ENCODE measurements around the gene PLPP6.

The PLPP6 gene

GRCh38 chr9:4654084-4654483 is 8.0 kb upstream of the PLPP6 start:
- TF ChIP-seq GATA2 (IDR thresholded peaks at IDR 0.05; ENCODE audit: low read depth, low read length) = no peak
- TF ChIP-seq GATA3 (IDR thresholded peaks at IDR 0.05; ENCODE audit: low read depth, low read length) = no peak

- no peak for TF ChIP-seq GATA3 (IDR thresholded peaks at IDR 0.05; ENCODE audit: low read depth, low read length)
- no peak for TF ChIP-seq GATA2 (IDR thresholded peaks at IDR 0.05; ENCODE audit: low read depth, low read length)
Observed at GRCh38 chr9:4654538-4654937, 7.6 kb upstream of the PLPP6 start.

- no peak for TF ChIP-seq GATA2 (IDR thresholded peaks at IDR 0.05; ENCODE audit: low read depth, low read length)
- no peak for TF ChIP-seq GATA3 (IDR thresholded peaks at IDR 0.05; ENCODE audit: low read depth, low read length)
Observed at GRCh38 chr9:4656621-4657020, 5.5 kb upstream of the PLPP6 start.

- TF ChIP-seq GATA2 (IDR thresholded peaks at IDR 0.05; ENCODE audit: low read depth, low read length) (no peak), GATA3 (IDR thresholded peaks at IDR 0.05; ENCODE audit: low read depth, low read length) (no peak)
Observed at GRCh38 chr9:4657426-4658159, 4.5 kb upstream of the PLPP6 start.

GRCh38 chr9:4661165-4661564 is 929 bp upstream of the PLPP6 start:
- TF ChIP-seq GATA2 (IDR thresholded peaks at IDR 0.05; ENCODE audit: low read depth, low read length) = no peak
- no peak for TF ChIP-seq GATA3 (IDR thresholded peaks at IDR 0.05; ENCODE audit: low read depth, low read length)

- TF ChIP-seq GATA2 (IDR thresholded peaks at IDR 0.05; ENCODE audit: low read depth, low read length) (no peak), GATA3 (IDR thresholded peaks at IDR 0.05; ENCODE audit: low read depth, low read length) (no peak)
Observed at GRCh38 chr9:4661611-4662010, 483 bp upstream of the PLPP6 start.

- TF ChIP-seq GATA2 (IDR thresholded peaks at IDR 0.05; ENCODE audit: low read depth, low read length) (no peak), GATA3 (IDR thresholded peaks at IDR 0.05; ENCODE audit: low read depth, low read length) (no peak)
Observed at GRCh38 chr9:4662989-4663792, 1.1 kb downstream of the PLPP6 start.

- TF ChIP-seq GATA3 (IDR thresholded peaks at IDR 0.05; ENCODE audit: low read depth, low read length) = no peak
- no peak for TF ChIP-seq GATA2 (IDR thresholded peaks at IDR 0.05; ENCODE audit: low read depth, low read length)
Observed at GRCh38 chr9:4663956-4664355, 1.9 kb downstream of the PLPP6 start.

- TF ChIP-seq GATA3 (IDR thresholded peaks at IDR 0.05; ENCODE audit: low read depth, low read length) = no peak
- no peak for TF ChIP-seq GATA2 (IDR thresholded peaks at IDR 0.05; ENCODE audit: low read depth, low read length)
Observed at GRCh38 chr9:4665357-4665756, 3.3 kb downstream of the PLPP6 start.

GRCh38 chr9:4666042-4666699 is 4.1 kb downstream of the PLPP6 start, which contains the start of gene SPATA6L:
Gene SPATA6L, minus strand, starts transcription at chr9:4666480. Its CDS starts 230 bp downstream, at chr9:4666250.
- TF ChIP-seq GATA3 (IDR thresholded peaks at IDR 0.05; ENCODE audit: low read depth, low read length) = no peak
- no peak for TF ChIP-seq GATA2 (IDR thresholded peaks at IDR 0.05; ENCODE audit: low read depth, low read length)

- TF ChIP-seq GATA2 (IDR thresholded peaks at IDR 0.05; ENCODE audit: low read depth, low read length) (no peak), GATA3 (IDR thresholded peaks at IDR 0.05; ENCODE audit: low read depth, low read length) (no peak)
Observed at GRCh38 chr9:4667681-4668080, 5.6 kb downstream of the PLPP6 start.

- TF ChIP-seq GATA3 (IDR thresholded peaks at IDR 0.05; ENCODE audit: low read depth, low read length) = no peak
- TF ChIP-seq GATA2 (IDR thresholded peaks at IDR 0.05; ENCODE audit: low read depth, low read length) = no peak
Observed at GRCh38 chr9:4668604-4669003, 6.5 kb downstream of the PLPP6 start.

GRCh38 chr9:4669890-4670289 is 7.8 kb downstream of the PLPP6 start:
- TF ChIP-seq GATA3 (IDR thresholded peaks at IDR 0.05; ENCODE audit: low read depth, low read length) = no peak
- TF ChIP-seq GATA2 (IDR thresholded peaks at IDR 0.05; ENCODE audit: low read depth, low read length) = no peak

- TF ChIP-seq GATA2 (IDR thresholded peaks at IDR 0.05; ENCODE audit: low read depth, low read length) (no peak), GATA3 (IDR thresholded peaks at IDR 0.05; ENCODE audit: low read depth, low read length) (no peak)
Observed at GRCh38 chr9:4670591-4670990, 8.5 kb downstream of the PLPP6 start.

Data from SH-SY5Y (cell line).